Stimulated activated CD8-positive, alpha-beta memory T cell treated with anti-CD3 and anti-CD28 coated beads, Interleukin-15, amount 100 ng/mL, for 24 hours (primary cell): ENCODE results near the gene SPP1.

Source experiments
- DNase-seq: peaks from one replicate; pipeline ENCODE4 v3.0.0-alpha.2; 2020; ENCODE audit warnings: low read depth

SPP1 gene

DNA sequence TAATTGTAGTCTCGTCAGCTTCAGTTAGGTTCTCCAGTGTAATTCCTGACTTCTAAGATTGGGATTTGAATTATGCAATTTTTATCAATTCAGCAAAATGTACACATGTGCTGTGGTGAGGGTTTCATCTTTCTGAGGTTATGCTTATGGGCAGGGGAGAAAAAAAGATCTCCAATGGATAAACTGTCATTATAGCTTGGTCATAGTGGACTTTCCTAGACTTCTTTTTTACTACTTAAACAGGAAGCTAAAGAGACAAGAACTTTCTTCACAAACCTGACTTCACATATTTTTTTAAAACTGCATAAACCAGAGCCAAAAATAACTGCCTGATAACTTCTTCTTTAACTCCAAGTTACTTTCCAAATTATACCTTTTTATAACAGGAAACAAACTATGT, 21.7 kb upstream of the SPP1 start:
- no peak for DNase-seq

DNA sequence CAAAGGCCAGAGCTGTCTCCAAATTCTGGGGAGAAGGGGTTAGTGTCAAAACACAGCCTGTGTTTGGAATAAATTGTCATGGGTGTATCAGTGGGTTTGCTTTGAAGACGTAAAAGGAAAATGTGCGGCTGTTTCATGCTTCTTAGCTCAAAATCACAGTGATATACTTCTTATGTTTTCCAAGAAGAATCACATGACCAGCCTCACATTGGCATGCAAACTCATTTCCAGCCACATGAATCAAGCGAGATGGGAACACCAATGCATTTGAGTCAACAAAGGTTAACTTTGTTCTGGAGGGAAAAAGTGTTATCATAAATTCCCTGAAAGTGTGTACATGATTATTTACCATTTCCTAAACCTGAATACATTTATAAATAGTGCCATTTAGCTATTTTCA, 19.0 kb upstream of the SPP1 start:
- DNase-seq, result no peak

GRCh38 chr4:87957061-87957460, 18.5 kb upstream of the SPP1 start:
- DNase-seq, result no peak

- no peak for DNase-seq
Observed at GRCh38 chr4:87961993-87962392, 13.5 kb upstream of the SPP1 start.

- DNase-seq, result no peak
Observed at GRCh38 chr4:87962398-87963146, 12.9 kb upstream of the SPP1 start.

- DNase-seq, result no peak
Observed at GRCh38 chr4:87965501-87965975, 10.0 kb upstream of the SPP1 start.

- DNase-seq, result no peak
Observed at GRCh38 chr4:87966095-87966496, 9.4 kb upstream of the SPP1 start.

DNA sequence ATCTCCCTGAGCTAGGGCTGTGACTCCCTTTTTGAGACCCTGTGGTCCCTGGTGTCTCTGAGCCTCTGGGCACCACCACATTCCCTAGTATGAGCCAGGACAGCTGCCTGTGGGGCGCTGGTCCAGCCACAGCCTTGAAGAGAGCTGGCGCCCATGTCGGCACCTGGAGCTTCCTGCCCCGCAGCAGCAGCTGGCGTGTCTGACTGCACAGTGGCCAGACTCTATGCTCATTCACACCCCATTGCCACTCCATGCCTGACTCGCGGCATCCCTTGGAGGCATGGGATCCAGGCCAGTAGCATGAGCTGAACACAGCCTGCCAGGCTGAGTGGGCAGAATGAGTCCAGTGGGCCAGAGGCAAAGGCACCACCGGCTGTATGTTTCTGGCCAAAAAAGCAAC, 8.3 kb upstream of the SPP1 start:
- DNase-seq, result no peak

- DNase-seq, result no peak
Observed at GRCh38 chr4:87970121-87970520, 5.4 kb upstream of the SPP1 start.

- DNase-seq, result no peak
Observed at GRCh38 chr4:87971866-87972265, 3.6 kb upstream of the SPP1 start.

DNA sequence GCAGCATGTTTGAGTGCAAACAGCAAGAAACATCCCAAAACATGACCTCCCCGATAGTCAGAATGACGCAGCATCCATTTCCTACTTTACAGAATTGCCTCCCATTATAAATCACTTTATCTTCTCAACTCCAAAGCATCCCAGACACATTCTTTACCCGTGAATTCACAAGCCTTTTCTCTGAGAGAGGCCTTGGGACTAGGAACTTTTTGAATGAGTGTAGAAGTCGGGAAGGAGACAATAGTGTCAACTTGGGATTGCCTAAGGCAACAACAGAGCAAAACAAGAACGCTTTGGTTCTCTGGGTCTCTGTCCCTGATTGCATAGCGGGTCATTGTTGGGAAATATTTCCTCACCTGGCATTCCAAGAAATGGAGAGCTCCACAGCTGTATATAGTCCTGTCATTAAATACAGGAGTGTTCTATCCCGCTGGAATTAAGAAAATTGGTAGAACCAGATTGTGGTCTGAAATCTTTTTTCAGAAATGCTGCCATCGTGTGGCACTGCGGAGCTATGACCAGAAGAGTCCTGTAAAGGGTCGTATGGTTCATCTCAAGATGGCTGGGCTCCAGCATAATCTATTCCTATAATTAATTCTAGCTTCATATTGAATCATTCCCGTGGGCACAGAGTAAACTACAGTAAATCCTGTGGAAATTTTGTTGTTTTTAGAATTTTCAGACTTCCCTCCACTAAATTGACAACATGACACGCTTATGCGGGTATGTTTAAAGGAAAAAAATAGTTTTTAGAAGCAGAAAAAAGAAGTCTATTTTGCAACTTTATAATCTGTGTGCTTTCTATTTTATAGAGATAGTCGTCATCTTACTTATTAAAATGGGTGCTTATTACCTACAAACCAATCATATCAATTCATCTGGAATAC, 2.0 kb upstream of the SPP1 start:
- DNase-seq, result no peak

- no peak for DNase-seq
Observed at GRCh38 chr4:87974856-87975462, 555 bp upstream of the SPP1 start.

GRCh38 chr4:87977521-87978278, 2.2 kb downstream of the SPP1 start:
- DNase-seq, result no peak

DNA sequence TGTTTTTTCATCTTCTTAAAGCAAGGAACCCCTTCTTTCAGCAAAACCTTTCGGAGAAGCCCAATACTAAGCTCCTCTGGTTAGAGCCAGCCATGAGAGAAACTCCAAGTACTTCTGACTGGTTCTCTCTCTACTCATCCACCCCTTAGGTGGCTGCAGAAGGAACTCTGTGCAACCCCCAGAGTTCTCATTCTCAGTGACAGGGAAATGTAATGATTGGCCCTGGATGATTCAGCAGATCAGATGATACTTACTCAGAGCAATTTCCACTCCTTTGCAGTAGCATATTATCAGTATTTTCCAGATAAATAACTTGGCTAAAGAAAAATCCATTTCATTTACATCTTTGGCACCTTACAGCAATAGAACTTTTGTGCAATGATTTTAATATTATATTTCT, 3.2 kb downstream of the SPP1 start:
- no peak for DNase-seq

- DNase-seq, result no peak
Observed at GRCh38 chr4:87979810-87980209, 4.3 kb downstream of the SPP1 start.

- no peak for DNase-seq
Observed at GRCh38 chr4:87981486-87981885, 6.0 kb downstream of the SPP1 start.

GRCh38 chr4:87982036-87982435, 6.5 kb downstream of the SPP1 start:
- no peak for DNase-seq

DNA sequence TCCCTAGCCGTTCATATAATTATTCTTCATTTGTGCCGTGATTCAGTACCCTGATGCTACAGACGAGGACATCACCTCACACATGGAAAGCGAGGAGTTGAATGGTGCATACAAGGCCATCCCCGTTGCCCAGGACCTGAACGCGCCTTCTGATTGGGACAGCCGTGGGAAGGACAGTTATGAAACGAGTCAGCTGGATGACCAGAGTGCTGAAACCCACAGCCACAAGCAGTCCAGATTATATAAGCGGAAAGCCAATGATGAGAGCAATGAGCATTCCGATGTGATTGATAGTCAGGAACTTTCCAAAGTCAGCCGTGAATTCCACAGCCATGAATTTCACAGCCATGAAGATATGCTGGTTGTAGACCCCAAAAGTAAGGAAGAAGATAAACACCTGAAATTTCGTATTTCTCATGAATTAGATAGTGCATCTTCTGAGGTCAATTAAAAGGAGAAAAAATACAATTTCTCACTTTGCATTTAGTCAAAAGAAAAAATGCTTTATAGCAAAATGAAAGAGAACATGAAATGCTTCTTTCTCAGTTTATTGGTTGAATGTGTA, 7.0 kb downstream of the SPP1 start:
- DNase-seq, result no peak

DNA sequence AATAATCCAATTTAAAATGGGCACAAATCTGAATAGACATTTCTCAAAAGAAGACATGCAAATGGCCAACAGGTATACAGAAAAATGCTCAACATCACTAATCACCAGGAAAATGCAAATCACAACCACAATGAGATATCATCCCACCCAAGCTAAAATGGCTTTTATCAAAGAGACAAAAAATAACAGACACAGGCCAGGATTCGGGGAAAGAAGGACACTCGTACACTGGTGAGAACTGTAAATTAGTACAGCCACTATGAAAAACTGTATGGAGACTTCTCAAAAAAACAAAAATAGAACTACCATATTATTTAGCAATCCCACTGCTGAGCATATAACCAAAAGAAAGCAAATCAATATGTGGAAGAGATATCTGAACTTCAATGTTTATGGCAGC, 8.5 kb downstream of the SPP1 start:
- no peak for DNase-seq

GRCh38 chr4:87985097-87985886, 9.8 kb downstream of the SPP1 start:
- no peak for DNase-seq

- no peak for DNase-seq
Observed at GRCh38 chr4:87985887-87986200, 10.3 kb downstream of the SPP1 start.
